GM19239 (cell line): Measurements from ENCODE around the gene VEGFB.
A peak's percentile ranks its signal among the peaks of the same experiment; 100 is the strongest.

Source experiments
- DNase-seq: peaks from one replicate; pipeline ENCODE4 v3.0.0; 2011; ENCODE audit warnings: low spot score; ENCODE audit not compliant: insufficient read length
- FAIRE-seq: peaks from 2 replicates; lab custom pipeline; 2011; peaks lifted over from hg19 to GRCh38; lab: Jason Lieb, UNC

The VEGFB gene

GRCh38 chr11:64230171-64230984, 4.0 kb upstream of the VEGFB start, which contains the start of gene DNAJC4:
TSS of gene DNAJC4 (plus strand) at chr11:64230548. CDS start at chr11:64230855, 307 bp downstream.
- FAIRE-seq (peak; percentile 96), DNase-seq (peak; percentile 88)

- peak; percentile 31 for FAIRE-seq
- no peak for DNase-seq
Measured at GRCh38 chr11:64230985-64231365, 3.4 kb upstream of the VEGFB start.

DNA sequence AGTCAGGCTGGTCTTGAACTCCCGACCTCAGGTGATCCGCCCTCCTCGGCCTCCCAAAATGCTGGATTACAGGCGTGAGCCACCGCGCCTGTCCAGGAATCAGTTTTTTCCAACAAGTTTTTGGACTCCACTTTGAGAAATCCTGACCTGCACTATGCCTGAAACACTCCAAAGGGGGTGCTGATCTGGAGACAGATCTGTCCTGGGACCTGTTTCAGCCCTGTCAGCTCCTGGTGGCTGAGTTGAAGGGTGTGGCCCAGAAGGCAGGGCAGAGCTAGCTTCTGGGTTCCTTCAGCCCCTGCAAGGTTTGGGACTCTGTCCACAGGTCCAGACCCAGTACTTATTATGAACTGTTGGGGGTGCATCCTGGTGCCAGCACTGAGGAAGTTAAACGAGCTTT, 2.8 kb upstream of the VEGFB start:
- no peak for FAIRE-seq
- DNase-seq = no peak

DNA sequence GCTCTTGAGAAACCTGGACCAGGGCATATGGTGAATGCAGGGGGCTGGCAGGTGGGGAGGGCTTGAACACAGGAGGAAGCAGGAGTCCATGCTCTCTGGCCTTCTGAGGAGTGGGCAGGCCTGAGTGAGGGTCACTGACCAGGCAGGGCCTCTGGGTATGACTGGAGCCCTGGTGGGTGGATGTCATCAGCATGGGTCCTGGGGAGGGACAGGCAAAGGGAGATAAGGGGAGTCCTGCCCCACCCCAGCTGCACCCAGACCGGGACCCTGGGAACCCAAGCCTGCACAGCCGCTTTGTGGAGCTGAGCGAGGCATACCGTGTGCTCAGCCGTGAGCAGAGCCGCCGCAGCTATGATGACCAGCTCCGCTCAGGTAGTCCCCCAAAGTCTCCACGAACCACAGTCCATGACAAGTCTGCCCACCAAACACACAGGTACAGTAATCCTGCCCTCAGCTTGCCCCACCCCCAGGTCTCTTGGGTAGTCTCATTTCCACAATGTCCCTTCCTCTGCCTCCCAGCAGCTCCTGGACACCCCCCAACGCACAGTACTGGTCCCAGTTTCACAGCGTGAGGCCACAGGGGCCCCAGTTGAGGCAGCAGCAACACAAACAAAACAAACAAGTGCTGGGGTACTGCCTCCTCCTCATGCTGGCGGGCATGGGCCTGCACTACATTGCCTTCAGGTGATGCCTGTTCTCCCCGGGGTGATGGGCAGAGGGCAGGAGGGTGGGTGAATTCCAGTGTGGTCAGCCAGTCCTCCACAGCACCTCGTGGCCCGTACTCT, 2.0 kb upstream of the VEGFB start:
- no peak for FAIRE-seq
- DNase-seq = no peak

GRCh38 chr11:64232967-64233315, 1.4 kb upstream of the VEGFB start:
- FAIRE-seq = no peak
- no peak for DNase-seq

- FAIRE-seq (no peak), DNase-seq (no peak)
Measured at GRCh38 chr11:64234647-64235379, 429 bp downstream of the VEGFB start.

GRCh38 chr11:64235437-64236161, 1.2 kb downstream of the VEGFB start:
- FAIRE-seq = no peak

DNA sequence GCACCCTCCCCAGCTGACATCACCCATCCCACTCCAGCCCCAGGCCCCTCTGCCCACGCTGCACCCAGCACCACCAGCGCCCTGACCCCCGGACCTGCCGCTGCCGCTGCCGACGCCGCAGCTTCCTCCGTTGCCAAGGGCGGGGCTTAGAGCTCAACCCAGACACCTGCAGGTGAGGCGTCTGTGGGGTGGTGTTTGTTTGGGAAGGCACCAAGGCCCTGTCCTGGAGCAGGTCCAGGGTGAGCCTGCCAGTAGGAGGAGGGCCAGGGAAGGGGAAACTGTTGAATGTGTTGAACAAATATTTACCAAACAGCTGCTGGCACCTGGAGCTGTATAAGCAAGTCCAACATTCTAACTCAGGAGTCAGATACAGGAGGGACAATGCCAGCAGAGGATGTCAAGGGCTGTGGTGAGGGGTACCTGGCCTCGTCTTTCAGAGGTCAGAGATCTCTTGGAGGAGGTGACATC, 3.1 kb downstream of the VEGFB start:
- DNase-seq = no peak
- no peak for FAIRE-seq

More at GRCh38 chr11:64235437-64236161, 1.2 kb downstream of the VEGFB start:
- no peak for DNase-seq

- DNase-seq (no peak), FAIRE-seq (no peak)
Measured at GRCh38 chr11:64238076-64238475, 3.7 kb downstream of the VEGFB start.

GRCh38 chr11:64238999-64239398, 4.6 kb downstream of the VEGFB start:
- FAIRE-seq = no peak
- DNase-seq = no peak

DNA sequence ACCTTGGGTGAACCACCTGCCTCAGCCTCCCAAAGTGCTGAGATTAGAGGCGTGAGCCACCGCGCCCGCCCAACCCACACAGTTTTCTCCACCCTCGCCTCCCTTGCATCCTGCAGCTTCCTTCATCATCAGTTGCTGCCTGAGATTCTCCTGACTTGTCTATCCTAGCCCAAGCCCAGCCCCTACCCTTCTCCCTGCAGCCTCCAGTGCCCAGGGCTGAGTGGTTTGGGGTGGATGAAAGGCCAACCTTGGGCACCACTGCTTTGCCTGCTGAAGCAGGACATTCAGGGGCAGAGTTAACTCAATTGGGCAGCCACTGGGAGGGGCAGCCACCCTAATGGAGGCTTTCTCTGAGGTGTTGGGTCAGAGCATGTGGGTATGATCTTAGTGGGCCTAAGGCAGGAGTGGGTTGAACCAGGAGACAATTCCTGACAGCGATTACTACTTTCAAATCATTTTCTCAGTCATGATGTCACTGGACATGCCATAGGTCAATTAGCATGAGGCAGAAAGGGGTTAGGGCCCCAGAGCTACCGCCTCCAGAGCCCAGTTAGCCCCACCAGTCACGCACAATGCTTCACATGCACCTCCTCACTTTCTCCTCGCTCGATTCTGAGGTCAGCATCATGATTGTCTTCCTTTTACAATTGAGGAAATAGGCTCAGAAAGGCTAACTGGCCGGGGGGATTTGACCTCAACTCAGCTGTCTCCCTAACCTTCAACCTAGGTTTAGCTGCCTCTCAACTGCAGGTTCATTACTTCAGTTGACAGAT, 5.5 kb downstream of the VEGFB start:
- FAIRE-seq (no peak), DNase-seq (peak; percentile 54)

- FAIRE-seq (no peak), DNase-seq (peak; percentile 92)
Measured at GRCh38 chr11:64240435-64241240, 6.3 kb downstream of the VEGFB start, which contains the start of gene FKBP2. TSS of gene FKBP2 (plus strand) at chr11:64241095. CDS start at chr11:64242388, 1,293 bp downstream.

- DNase-seq = peak; percentile 76
- FAIRE-seq = peak; percentile 95
Measured at GRCh38 chr11:64241241-64241490, 6.8 kb downstream of the VEGFB start.

GRCh38 chr11:64241491-64242374, 7.3 kb downstream of the VEGFB start:
- FAIRE-seq (peak; percentile 26), DNase-seq (peak; percentile 86)

- DNase-seq (no peak), FAIRE-seq (no peak)
Measured at GRCh38 chr11:64243236-64243854, 9.0 kb downstream of the VEGFB start.

GRCh38 chr11:64244107-64244506, 9.7 kb downstream of the VEGFB start:
- FAIRE-seq (no peak), DNase-seq (no peak)

- no peak for FAIRE-seq
- no peak for DNase-seq
Measured at GRCh38 chr11:64244966-64245365, 10.6 kb downstream of the VEGFB start.
